ENCODE data around the gene DOCK3.
"Not testable (repeated sequence)": the region's sequence is repeated elsewhere in the genome, so short reads cannot be mapped to it uniquely, and the experiment has no call there.

Gene DOCK3

DNA sequence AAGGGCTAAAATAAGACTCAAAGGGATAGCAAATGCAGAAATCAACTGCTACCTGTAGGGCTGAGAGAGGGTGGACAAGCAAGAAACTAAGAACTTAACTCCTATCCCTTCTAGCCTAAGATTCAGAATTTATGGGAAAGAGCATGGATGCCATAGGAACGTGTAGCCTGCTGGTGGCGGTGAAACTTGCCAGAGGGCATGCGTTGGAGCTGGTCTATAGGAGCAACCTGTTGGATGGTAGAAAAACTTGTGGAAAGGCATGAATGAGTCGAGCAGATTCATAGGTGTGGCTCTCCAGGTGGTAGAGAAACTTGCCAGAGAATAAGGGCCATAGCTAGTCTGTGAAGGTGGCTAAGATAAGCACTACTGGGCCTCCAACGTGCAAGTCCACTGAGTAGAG lies 137.2 kb downstream of the DOCK3 start:
- no peak for DNase-seq

DNA sequence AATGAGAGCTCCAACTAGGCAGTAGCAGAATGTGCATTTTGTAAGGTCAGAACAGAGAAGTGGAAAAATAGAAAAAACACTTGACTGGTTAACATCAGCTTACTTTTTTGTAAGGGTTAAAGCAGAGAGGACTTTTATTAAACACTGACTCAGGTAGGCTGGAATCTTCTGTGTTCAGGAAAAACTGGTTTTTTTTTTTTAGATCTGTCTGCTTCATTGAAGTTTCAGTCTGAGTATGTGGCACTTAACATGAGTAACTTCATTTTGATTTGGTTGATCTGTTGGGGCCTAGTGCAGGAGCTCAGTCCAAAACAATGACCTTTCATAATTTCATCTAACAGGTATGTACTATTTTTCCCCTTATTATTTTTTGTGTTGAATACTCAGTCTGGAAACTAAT lies 141.1 kb downstream of the DOCK3 start:
- no peak for DNase-seq

DNA sequence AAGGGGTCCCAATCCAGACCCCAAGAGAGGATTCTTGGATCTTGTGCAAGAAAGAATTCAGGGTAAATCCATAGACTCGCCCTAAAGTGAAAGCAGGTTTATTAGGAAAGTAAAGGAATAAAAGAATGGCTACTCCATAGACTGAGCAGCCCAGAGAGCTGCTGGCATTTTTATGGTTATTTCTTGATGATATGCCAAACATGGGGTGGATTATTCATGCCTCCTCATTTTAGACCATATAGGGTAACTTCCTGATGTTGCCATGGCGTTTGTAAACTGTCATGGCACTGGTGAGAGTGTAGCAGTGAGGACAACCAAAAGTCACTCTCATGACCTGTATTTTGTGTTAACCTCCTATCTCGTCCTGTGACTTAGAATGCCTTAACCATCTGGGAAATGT lies 142.2 kb downstream of the DOCK3 start:
- DNase-seq = no peak

DNA sequence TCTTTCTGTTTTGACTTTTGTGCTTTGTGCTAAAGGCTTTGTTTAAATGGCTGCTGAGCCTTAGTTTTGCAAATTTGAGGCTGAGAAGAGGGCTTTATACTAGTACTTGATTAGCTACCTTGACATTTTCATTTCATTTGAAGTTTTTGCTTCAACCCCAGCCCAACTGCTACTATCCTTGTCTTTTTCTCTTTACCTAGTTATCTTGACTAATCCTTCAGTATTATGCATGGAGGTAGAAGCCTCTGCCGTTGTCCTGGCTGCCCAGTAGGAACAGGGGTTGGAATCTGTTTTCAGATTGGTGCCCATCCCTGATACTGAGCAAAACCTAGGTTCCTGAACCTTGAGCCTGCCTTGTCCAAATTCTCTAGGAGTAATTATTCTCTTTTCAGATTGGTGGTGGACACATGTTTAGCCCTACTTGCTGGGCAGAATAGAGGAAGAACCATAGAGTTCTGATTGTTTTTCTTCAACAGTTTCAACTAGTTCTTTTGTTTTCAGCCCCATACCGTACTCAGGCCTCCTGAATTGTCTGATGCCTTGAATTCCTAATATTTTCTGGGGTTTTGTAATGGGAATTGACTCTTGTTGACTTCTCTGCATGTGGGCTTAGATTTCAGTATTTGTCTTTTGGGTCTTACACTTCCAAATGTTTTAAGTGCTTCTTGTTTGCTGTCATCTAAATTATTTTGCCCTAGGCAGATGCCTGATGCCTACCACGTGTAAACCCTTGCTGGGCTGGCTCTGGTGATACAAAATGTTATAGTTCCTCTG lies 143.2 kb downstream of the DOCK3 start:
- DNase-seq = no peak

DNA sequence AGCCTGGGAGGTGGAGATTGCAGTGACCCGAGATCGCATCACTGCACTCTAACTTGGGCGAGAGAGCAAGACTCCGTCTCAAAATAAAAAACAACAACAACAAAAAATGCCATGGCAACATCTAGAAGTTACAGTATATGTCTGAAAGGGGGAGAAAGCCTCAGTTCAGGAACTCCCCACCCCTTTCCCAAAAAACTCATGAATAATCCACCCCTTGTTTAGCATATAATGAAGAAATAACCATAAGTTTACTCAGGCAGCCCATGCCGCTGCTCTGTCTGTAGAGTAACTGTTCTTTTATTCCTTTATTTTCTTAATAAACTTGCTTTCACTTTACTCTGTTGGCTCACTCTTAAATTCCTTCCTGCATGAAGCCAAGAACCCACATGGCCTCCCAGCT lies 145.2 kb downstream of the DOCK3 start:
- no peak for DNase-seq

DNA sequence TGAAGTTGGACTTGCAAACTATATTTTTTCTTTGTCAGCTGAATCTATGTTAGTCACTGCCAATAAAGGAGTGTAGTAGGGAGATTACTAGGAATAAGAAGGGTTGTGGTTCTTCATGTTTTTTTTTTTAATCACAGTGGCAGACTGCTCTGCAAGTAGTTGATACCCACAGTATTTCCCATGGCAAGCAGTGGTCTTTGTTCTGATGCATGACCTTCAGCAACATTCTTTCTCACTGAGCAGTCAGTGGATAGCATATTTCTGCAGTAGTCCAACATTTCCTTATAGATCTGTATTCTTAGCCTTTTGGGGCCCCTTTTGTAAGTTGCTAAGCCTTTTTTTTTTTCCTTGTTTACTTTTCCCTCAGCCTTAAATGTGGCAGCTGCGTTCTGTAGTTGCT lies 151.1 kb downstream of the DOCK3 start:
- DNase-seq = no peak

DNA sequence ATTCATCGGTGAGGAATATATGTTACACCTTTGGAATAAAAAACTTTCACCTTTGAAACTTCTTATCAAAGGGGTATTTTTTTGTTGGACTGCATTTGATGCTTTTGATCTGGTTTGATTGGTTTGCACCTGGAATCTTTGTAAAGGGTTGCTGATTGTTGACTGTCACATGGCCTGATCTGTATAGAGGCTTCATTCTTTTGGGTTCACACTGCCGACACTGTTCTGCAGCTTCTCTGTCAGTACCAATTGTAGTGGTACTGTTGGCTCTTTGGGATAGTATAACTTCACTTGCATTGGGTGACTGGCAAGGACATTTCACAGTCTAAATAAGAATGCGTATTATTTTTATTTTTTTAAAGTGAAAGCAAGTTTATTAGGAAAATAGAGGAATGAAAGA lies 155.7 kb downstream of the DOCK3 start:
- no peak for DNase-seq

DNA sequence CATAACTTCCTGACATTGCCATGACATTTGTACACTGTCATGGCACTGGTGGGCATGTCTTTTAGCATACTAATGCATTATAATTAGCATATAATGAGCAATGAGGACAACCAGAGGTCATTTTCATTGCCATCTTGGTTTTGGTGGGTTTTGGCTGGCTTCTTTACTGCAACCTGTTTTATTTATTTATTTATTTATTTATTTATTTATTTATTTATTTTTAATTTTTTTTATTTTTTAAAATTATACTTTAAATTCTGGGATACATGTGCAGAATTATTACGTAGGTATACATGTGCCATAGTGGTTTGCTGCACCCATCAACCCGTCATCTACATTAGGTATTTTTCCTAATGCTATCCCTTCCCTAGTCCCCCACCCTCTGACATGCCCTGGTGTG lies 156.3 kb downstream of the DOCK3 start:
- DNase-seq = not testable (repeated sequence)

DNA sequence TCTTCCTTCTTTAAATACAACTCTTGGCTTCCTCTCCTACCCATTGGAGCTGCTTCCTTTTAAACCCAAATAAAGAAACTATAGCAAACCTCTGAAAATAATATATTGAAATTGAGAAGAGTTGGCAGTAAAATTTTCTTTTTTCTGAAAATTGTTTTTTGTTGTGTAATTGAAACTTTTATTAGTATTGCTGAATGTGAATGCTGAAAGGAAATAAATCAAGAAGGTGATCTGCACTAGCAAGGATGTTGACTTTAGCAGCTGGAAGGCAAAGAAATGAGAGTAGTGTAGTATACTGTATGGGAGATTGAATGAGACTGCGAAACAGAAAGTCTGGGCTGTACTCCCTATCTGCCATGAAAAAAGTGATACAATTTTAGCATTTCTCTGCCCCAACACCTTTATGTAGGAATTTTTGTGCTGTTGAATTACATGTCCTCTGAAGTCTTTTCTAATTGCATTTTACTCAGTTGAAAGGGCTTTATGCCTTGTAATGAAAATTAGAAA lies 166.3 kb downstream of the DOCK3 start:
- no peak for DNase-seq

DNA sequence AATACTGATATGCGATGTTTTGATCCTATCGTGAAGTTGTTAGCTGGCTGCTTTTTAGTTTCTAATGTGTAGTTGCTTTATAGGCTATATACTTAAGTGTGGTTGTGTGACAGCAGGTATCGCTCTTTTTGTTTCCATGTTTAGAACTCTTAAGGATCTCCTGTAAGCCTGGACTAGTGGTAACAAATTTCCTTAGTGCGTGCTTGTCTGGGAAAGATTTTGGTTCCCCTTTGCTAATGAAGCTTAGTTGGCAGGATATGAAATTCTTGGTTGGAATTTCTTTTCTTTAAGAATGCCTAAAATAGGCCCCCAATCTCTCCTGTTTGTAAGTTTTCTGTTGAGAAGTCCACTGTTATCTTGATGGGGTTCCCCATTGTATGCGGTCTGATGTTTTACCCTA lies 173.6 kb downstream of the DOCK3 start:
- DNase-seq = no peak

DNA sequence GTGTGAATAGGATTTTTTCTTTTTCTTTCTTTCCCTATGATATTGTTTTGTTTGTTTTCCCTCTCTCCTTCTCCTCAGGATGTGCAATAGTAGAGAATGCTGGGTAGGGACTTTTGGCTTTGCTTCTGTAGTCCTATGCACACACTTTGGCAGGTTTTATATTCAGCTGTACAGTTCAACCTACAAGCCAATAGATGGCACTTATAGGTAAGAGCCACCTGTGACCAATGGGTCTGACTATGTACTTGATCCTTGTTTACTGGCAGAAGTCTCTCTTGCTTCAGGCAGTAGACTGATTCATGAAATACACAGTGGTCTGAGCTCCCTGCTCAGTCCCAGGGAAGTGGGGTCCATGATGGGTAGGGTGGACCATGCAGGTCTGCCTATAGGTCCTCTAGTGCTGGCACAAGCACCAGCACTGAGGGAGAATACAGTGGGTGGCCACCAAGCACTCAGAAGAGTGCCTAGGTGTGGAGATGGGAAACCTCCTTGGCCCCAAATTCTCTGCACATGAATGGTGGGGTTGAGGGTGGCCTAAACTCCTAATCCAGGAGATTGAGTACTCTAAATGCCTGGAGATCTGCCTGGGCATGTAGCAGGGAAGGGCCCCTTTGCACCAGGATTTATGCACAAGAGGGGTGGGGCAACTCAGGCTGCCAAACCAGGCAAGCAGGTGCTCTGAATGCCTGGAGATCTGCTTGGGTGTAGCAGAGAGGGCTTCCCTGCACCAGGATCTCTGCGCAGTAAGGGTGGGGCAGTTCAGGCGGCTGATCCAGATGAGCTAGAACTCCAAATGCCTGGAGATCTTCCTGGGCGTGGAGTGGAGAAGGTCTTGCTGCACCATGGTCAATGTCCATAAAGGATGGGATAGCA lies 176.1 kb downstream of the DOCK3 start:
- no peak for DNase-seq

DNA sequence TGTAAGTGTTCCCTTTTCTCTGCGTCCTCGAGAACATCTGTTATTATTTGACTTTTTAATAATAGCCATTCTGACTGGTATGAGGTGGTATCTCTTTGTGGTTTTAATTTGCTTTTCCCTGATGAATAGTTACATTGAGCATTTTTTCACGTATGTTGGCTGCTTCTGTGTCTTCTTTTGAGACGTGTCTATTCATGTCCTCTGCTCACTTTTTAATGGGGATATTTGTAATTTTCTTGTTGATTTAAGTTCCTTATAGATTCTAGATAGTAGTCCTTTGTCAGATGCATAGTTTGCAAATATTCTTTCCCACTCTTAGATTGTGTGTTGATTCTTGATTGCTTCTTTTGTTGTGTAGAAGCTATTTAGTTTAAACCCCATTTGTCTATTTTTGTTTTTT lies 179.2 kb downstream of the DOCK3 start:
- DNase-seq = no peak

DNA sequence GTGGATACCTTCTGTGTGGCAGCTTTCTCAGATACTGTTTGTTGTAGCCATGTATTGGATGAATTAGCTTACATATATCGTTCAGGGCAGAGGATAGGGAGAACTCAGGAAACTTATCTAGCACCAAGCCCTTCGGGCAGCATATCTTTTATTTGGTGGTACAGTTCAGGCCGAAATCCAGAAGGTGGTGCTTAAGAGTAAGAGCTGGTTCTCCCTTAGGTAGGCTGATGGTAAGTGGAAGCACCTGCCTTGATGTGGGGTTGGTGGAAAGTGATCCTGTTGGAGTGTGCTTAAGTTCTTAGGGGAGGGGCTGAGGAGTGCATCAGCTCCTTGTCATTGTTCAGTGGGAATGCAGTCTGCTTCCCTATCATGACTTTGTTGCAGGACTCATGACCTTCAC lies 187.5 kb downstream of the DOCK3 start:
- no peak for DNase-seq

DNA sequence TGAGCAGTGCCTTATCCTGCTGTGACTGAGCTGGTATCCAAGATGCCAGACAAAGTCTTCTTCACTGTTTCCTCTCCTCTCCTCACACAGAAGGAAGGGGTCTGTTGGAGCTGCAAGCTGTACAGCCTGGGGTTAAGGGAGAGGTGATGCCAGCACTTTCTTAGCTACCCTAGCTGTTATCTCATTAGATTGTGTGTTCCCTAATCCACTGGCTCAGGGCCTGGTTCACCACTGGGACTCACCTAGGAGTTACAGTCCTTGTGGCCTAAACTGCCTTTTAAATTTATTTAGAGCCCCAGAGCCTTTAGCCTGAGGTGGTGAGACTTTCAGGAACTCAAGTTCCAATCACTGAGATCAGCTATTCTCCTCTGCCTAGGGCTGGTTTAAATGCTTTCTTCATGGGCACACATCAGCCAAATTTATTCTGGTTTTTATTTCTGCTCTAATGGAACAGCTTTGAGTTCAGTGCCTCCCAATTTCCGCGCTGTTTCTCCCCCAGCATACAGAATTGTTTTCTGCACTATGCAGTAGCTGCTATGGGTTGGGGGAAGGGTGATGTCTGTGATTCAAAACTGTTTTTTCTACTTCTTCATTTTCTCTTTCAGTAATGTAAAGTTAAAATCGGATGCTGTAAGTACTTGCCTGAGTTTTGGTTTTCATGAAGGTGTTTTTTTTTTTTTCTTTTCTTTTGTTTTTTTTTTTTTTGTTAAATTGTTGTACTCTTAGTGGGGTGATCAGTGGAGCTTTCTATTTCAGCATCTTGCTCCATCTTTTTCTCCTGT lies 198.8 kb downstream of the DOCK3 start:
- DNase-seq = no peak

DNA sequence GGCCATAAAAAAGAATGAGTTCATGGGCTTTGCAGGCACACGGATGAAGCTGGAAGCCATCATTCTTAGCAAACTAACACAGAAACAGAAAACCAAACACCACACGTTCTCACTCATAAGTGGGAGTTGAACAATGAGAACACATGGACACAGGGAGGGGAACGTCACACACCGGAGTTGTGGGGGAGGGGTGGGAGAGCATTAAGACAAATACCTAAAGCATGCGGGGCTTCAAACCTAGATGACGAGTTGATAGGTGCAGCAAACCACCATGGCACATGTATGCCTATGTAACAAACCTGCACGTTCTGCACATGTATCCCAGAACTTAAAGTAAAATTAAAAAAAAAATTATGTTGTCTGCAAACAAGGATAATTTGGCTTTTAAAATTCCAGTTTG lies 200.1 kb downstream of the DOCK3 start:
- DNase-seq = not testable (repeated sequence)

DNA sequence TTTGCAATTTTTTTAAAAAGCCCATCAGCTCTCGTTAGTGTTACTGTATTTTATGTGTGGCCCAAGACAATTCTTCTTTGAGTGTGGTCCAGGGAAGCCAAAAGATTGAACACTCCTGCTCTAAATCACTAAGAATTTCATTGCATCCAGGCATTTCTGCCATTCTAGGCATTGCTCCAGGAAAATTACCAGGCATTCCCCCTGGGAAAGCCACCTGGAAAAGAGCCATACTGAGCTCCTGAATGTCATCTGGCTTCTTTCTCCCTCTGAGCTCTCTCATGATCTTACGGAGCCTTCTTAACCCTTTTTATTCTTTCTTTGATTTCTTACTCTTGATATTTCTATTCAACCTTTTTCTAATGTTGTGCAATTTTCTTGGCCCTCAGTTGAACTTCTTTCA lies 202.2 kb downstream of the DOCK3 start:
- no peak for DNase-seq

DNA sequence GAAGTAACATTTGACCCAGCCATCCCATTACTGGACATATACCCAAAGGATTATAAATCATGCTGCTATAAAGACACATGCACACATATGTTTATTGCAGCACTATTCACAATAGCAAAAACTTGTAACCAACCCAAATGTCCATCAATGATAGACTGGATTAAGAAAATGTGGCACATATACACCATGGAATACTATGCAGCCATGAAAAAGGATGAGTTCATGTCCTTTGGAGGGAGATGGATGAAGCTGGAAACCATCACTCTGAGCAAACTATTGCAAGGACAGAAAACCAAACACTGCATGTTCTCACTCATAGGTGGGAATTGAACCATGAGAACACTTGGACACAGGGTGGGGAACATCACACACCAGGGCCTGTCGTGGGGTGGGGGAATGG lies 208.0 kb downstream of the DOCK3 start:
- DNase-seq = not testable (repeated sequence)

DNA sequence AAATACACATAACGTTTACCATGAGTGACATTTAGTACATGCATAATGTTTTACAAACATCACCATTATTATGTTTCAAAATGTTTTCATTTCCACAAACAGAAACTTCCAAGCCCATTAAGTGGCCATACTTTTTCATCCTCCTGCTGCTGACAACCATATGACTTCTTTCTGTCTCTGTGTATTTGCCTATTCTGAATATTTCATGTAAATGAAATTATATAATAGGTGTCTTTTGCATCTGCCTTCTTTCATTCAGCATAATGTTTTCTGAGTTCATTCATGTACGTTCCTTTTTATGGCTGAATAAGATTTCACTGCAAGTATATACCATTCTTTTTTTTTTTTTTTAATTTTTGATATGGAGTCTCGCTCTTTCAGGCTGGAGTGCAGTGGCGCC lies 209.0 kb downstream of the DOCK3 start:
- no peak for DNase-seq

DNA sequence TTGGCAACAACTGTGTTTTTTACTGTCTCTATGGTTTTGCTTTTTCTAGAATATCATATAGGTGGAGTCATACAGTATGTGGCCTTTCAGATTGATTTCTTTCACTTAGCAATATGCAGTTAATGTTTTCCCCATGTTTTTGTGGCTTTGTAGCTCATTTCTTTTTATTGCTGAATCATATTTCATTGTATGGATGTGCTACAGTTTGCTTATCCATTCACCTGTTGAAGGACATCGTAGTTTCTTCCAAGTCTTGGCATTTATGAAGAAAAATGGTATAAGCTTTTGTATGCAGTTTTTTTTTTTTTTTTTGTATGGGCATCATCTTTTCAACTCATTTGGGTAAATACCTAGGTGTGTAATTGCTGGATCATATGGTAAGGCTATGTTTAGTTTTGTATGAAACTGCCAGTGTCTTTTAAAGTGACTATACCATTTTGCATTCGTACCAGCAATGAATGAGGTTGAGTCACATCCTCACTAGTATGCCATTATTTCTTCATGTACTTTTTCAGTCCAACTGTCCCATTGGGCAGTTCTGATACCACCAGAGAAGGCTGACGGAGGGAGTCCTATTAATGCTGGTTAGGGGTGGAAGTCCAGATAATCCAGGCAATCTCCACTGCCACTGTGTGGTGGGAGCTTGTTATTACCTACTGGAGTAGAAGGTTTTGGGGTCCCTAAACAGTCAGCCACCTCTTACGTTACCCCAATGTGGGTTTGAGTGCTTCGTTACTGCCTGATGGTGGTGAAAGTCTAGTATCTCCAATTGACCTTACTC lies 210.5 kb downstream of the DOCK3 start:
- DNase-seq = no peak

DNA sequence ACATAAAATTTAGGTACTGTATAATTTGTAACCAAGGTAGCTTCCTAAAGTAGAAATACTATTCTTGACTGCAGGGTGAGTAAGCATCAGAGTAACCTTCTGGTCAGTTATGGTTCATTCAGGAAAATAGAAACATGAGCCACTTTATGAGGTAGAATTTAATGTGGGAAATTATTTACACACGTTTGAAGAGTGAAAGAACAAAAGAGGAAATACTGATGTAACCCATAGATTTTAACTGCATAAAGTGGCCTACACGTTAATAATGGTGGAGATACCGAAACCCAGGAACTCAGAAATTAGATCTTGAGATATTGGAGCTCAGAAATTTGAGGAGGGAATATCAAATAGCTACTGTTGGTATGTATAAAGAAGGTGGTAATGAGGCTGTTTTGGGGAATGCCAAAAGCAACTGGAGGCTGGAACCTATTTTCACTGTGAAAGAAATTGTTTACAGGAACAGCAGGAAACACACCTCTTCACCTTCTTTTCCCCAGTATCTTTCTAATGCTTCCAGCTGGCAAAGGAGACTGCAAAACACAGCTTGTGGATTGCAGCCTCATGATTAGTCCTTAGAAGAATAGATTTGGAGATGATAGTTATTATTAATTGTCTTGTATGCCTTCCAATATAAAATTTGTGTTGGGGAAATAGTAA lies 216.1 kb downstream of the DOCK3 start:
- DNase-seq = no peak

DNA sequence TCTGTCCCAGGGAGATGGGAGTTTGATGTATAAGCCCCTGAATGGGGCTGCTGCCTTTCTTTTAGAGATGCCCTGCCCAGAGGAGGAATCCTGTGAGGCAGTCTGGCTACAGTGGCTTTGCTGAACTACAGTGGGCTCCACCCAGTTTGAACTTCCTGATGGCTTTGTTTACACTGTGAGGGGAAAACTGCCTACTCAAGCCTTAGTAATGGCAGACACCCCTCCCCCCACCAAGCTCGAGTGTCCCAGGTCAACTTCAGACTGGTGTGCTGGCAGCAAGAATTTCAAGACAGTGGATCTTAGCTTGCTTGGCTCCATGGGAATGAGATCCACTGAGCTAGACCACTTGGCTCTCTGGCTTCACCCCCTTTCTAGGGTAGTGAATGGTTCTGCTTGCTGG lies 226.4 kb downstream of the DOCK3 start:
- DNase-seq = not testable (repeated sequence)

DNA sequence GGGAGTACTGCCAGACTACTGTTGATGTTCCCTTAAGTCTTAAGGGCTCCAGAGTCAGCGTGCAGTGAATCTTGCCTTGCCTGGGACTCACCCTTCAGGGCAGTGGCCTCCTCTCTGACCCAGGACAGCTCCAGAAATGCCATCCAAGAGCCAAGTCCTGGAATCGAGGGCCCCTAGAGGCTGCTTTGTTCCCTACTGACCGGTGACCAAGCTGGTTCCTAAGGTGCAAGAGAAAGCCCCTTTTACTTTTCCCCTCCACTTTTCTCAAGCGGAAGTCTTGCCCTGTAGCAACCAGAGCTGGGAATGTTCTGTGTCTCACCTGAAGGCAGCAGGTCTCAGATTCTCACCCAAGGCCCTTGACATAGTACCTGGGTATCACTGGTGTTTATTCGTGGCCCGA lies 238.0 kb downstream of the DOCK3 start:
- no peak for DNase-seq

All from activated T-cell treated with anti-CD3 and anti-CD28 coated beads, Interleukin-2, amount 50 U/mL, for 1 hour (primary cell).